CD4-positive, CD25-positive, alpha-beta regulatory T cell (primary cell): Measurements from ENCODE around the gene FAM50A. TPM values are rescaled to one million over a fixed set of nuclear protein-coding genes. Genes with fewer than 3 reads are reported as not detected.

Experiments
- ATAC-seq, 2 donors: fragments of 150-1000 bp; cut with Tn5 transposase; one replicate each; pipeline ENCODE4 v1.10.0; 2021; ENCODE audit warnings: low read depth in 2 of 2, moderate number of reproducible peaks in 2 of 2, moderate library complexity in 1 of 2
- DNase-seq, 3 donors: peaks; one replicate each; pipeline versions ENCODE4 v3.0.0 to v3.0.0-alpha.2; 2012 to 2022; ENCODE audit warnings: mixed read lengths in 1 of 3
- H3K27ac ChIP-seq: one replicate; pipeline ENCODE4 v1.7.0; 2013; ENCODE audit warnings: mild to moderate bottlenecking, low read length; ENCODE audit not compliant: insufficient read depth, poor library complexity, severe bottlenecking
- H3K27me3 ChIP-seq: one replicate; pipeline ENCODE4 v1.7.0; 2013; ENCODE audit warnings: low read length; ENCODE audit not compliant: control insufficient read depth, insufficient read depth
- H3K36me3 ChIP-seq: one replicate; pipeline ENCODE4 v1.7.0; 2013; ENCODE audit warnings: mild to moderate bottlenecking, low read length, moderate library complexity; ENCODE audit not compliant: control insufficient read depth, insufficient read depth
- H3K4me1 ChIP-seq: 2 replicates; pipeline ENCODE4 v1.7.0; 2013; ENCODE audit warnings: mild to moderate bottlenecking, low read length; ENCODE audit not compliant: insufficient read depth, control insufficient read depth, poor library complexity, severe bottlenecking
- H3K4me3 ChIP-seq: one replicate; pipeline ENCODE4 v1.7.0; 2013; ENCODE audit warnings: low read depth, mild to moderate bottlenecking, low read length, moderate library complexity
- H3K9me3 ChIP-seq, 2 experiments: 1 replicate in 1 of 2; 2 replicates in 1 of 2; pipeline ENCODE4 v1.7.0; 2013; ENCODE audit warnings: low read length in 2 of 2, mild to moderate bottlenecking in 1 of 2, moderate library complexity in 1 of 2; ENCODE audit not compliant: control insufficient read depth in 2 of 2
- H3K27ac Mint-ChIP-seq, 3 donors: one replicate each; pipeline ENCODE4 v1.8.0; 2020 to 2022; ENCODE audit warnings: mild to moderate bottlenecking in 3 of 3, mixed read lengths in 3 of 3, moderate library complexity in 2 of 3
- H3K27me3 Mint-ChIP-seq: one replicate; pipeline ENCODE4 v1.8.0; 2022; ENCODE audit warnings: mild to moderate bottlenecking, mixed read lengths
- H3K36me3 Mint-ChIP-seq: one replicate; pipeline ENCODE4 v1.8.0; 2020; ENCODE audit warnings: mixed read lengths
- H3K4me1 Mint-ChIP-seq, 4 donors: one replicate each; pipeline ENCODE4 v1.8.0; 2020 to 2022; ENCODE audit warnings: mixed read lengths in 4 of 4, mild to moderate bottlenecking in 1 of 4
- H3K4me3 Mint-ChIP-seq, 4 donors: one replicate each; pipeline ENCODE4 v1.8.0; 2020 to 2022; ENCODE audit warnings: mild to moderate bottlenecking in 4 of 4, mixed read lengths in 4 of 4, moderate library complexity in 3 of 4
- H3K9me3 Mint-ChIP-seq, 7 donors: one replicate each; pipeline ENCODE4 v1.8.0; 2020 to 2022; ENCODE audit warnings: mixed read lengths in 7 of 7, mild to moderate bottlenecking in 3 of 7, moderate library complexity in 2 of 7
- polyA plus RNA-seq, 4 donors: library from polyadenylated mRNA; unstranded; fragments of 300-500 nt; fragmentation: Illumina TruSeq; gene quantifications; one replicate each; pipeline ENCODE4 v1.2.3, GENCODE V29; 2021
- total RNA-seq: library from RNA; stranded (reverse); gene quantifications from one replicate; pipeline ENCODE4 v1.2.3, GENCODE V29; 2022

FAM50A gene
- total and polyA plus RNA-seq, 5 donors from 2014 or later, result 33.7 to 55.1 (median 39.5) TPM

DNA sequence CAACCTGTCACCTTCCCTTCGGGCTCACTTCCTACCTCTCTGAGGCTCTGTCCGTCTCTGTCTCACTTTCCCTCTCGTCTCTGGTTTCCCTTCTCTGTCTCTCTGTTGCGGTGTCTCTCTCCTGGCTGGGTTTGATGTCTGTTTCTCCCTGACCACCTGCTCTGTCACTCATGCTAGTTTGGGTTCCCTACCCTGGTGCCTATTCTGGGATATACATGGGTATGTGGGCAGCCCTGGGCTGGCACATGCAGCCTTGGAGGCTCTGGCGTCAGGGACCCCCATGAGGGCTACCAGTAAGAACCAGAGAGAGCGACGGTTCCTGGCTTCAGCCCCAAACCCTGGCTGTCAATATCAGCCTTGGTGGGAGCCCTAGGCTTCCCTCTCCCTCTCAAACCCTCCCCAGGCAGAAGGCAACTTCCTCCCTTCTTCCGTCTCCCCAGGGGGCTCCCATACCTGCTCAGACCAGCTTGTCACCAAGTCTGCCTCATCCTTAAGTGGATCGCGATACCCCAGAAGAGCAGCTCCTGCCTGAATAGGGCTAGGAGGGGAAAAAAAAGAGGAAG lies 35.2 kb upstream of the FAM50A start:
- Histone ChIP-seq H3K4me1 (peaks cover 16% of the 10 kb centered on the region), H3K9me3 (no peaks in the 10 kb centered on the region), H3K36me3 (peaks cover 2% of the 10 kb centered on the region), H3K4me3 (no peak overlapping the region), H3K27me3 (no peaks in the 10 kb centered on the region), H3K27ac (no peak overlapping the region)
- no peak for DNase-seq
- Mint-ChIP-seq H3K4me1 (peaks cover 3 to 19% (median 8%) of the 10 kb centered on the region in 4 donors), H3K4me3 (peak overlapping the region; percentile 38 to 72 (median 60)), H3K27ac (peak overlapping the region; percentile 39 to 66 (median 59)), H3K9me3 (peaks cover 0 to 1% (median 0%) of the 10 kb centered on the region in 7 donors), H3K36me3 (no peaks in the 10 kb centered on the region), H3K27me3 (no peaks in the 10 kb centered on the region)
- no peak for ATAC-seq

DNA sequence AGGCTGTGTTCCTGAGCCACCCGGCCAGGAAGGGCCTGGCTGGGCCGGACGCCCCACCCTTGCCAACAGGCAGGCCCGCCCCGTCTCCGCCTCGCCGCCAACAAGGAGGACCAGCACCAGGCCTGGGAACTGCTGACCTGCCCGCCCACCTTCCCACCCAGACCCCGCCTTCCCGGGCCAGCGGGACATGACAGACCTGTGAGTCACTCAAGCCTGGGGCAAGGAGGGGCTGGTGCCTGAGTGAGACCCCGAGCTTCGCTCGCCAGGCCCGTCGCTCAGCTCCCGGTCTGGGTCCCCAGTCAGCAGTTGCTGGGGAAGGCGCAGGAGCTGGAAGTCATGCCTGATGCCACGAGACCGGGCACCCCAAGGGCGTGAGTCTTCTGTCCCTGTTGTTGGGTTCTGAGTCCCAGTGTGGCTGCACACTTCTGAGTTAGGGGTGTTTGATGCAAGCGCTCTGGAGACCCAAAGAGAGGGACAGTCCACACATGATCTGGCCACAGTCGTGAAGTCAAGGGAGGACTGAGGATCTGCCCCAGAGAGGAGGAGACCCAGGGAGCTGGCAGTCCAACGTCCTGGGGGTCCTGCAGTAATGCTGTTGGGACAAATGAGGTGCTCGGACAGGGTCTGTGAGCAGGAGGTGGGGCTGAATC lies 34.6 kb upstream of the FAM50A start, which contains the start of gene DNASE1L1:
DNASE1L1 (minus strand) TSS at position 33 of the 650 bp plus-strand sequence. CDS start 3,686 bp downstream, outside the sequence.
- no peak within 1 kb of the TSS for H3K27ac ChIP-seq

DNA sequence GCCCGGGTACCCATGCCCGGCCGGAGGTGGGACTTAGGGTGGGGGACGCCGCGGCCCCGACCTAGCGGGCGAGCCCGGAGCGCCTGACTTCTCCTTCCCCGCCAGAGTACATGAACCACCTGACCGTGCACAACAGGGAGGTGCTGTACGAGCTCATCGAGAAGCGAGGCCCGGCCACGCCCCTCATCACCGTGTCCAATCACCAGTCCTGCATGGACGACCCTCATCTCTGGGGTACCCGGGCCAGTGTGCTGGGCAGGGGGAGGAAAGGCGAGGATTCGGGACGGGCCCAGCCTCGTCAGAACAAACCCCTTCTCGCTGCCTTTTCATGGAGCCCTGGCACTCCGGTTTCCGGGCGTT lies 32.0 kb upstream of the FAM50A start:
- no peaks in the 10 kb centered on the region for H3K36me3 Mint-ChIP-seq
- H3K36me3 ChIP-seq, result peaks cover 3% of the 10 kb centered on the region
- peaks cover 16% of the 10 kb centered on the region for H3K4me1 ChIP-seq
- no peaks in the 10 kb centered on the region for H3K27me3 ChIP-seq
- peak; percentile 58 to 73 for ATAC-seq
- H3K4me3 Mint-ChIP-seq, result peak overlapping the region; percentile 85 to 87 (median 86)
- H3K9me3 Mint-ChIP-seq, result peaks cover 0 to 3% (median 0%) of the 10 kb centered on the region in 7 donors
- peak overlapping the region; percentile 76 for H3K27ac ChIP-seq
- no peaks in the 10 kb centered on the region for H3K9me3 ChIP-seq
- peak in 2 of 3 donors; percentile 30 to 78 for DNase-seq
- H3K27ac Mint-ChIP-seq, result peak overlapping the region; percentile 69 to 78 (median 74)
- H3K4me1 Mint-ChIP-seq, result peaks cover 3 to 21% (median 8%) of the 10 kb centered on the region in 4 donors
- H3K4me3 ChIP-seq, result peak overlapping the region; percentile 53
- no peaks in the 10 kb centered on the region for H3K27me3 Mint-ChIP-seq

More for the DNA sequence above, 34.6 kb upstream of the FAM50A start, which contains the start of gene DNASE1L1:
- peaks cover 3 to 19% (median 8%) of the 10 kb centered on the region in 4 donors for H3K4me1 Mint-ChIP-seq
- peaks cover 0 to 1% (median 0%) of the 10 kb centered on the region in 7 donors for H3K9me3 Mint-ChIP-seq
- H3K27ac Mint-ChIP-seq, result peak within 1 kb of the TSS; percentile 56 to 88 (median 59)
- peaks cover 3% of the 10 kb centered on the region for H3K36me3 ChIP-seq
- H3K4me3 Mint-ChIP-seq, result peak within 1 kb of the TSS; percentile 38 to 72 (median 60)
- no peak within 1 kb of the TSS for H3K4me3 ChIP-seq
- H3K4me1 ChIP-seq, result peaks cover 16% of the 10 kb centered on the region
- H3K9me3 ChIP-seq, result no peaks in the 10 kb centered on the region
- no peaks in the 10 kb centered on the region for H3K27me3 ChIP-seq
- ATAC-seq (peak in 1 of 2 donors; percentile 17), DNase-seq (no peak)
- H3K27me3 Mint-ChIP-seq, result no peaks in the 10 kb centered on the region
- no peaks in the 10 kb centered on the region for H3K36me3 Mint-ChIP-seq

DNA sequence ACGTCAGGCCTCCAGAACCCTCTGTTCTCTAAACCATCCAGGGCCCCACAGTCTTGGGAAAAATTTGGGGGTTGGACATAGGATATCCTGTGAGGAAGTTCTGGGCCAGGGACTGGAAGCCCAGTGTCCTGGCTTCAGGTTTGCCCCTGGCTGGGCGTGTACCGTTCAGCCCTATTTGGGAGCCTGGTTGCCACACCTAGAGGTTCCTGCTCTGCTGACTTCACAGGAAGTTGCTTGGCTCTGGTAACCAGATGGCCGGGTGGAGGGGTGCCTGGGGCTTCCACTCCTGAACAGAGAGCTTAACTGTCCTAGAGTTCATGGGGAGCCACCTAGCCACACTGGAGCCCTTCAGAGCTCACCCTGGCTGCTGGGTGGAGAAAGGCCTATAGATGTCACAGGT lies 31.5 kb upstream of the FAM50A start:
- peak overlapping the region; percentile 53 for H3K4me3 ChIP-seq
- ATAC-seq, result peak; percentile 58 to 62
- DNase-seq, result peak in 2 of 3 donors; percentile 29 to 78

DNA sequence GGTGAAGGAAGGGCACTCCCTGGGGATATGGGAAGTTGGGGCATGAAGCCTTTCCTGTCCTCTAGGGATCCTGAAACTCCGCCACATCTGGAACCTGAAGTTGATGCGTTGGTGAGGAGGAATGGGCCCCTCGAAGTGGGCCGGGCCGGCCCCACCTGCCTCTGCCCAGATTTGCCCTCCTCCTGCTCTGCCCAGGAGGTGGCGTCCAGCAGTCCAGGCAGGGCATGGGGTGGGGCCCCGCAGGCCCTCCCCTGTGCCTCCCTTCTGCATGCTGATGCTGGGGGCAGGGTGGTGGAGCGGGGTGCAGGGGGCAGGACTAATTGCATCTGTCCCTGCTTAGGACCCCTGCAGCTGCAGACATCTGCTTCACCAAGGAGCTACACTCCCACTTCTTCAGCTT lies 30.8 kb upstream of the FAM50A start:
- no peak for DNase-seq
- Mint-ChIP-seq H3K4me1 (peaks cover 3 to 21% (median 8%) of the 10 kb centered on the region in 4 donors), H3K9me3 (peaks cover 0 to 3% (median 0%) of the 10 kb centered on the region in 7 donors), H3K4me3 (peak overlapping the region in 3 of 4 donors; percentile 85 to 87 (median 86)), H3K27ac (peak overlapping the region in 2 of 3 donors; percentile 83 to 84), H3K36me3 (no peaks in the 10 kb centered on the region), H3K27me3 (no peaks in the 10 kb centered on the region)
- H3K4me3 ChIP-seq, result no peak overlapping the region
- H3K4me1 ChIP-seq, result peaks cover 16% of the 10 kb centered on the region
- peaks cover 3% of the 10 kb centered on the region for H3K36me3 ChIP-seq
- H3K27ac ChIP-seq, result peak overlapping the region; percentile 76
- no peaks in the 10 kb centered on the region for H3K9me3 ChIP-seq
- no peaks in the 10 kb centered on the region for H3K27me3 ChIP-seq
- no peak for ATAC-seq

More for the DNA sequence above, 31.5 kb upstream of the FAM50A start:
- peaks cover 0 to 3% (median 0%) of the 10 kb centered on the region in 7 donors for H3K9me3 Mint-ChIP-seq
- Histone ChIP-seq H3K27ac (peak overlapping the region; percentile 76), H3K36me3 (peaks cover 3% of the 10 kb centered on the region), H3K9me3 (no peaks in the 10 kb centered on the region), H3K27me3 (no peaks in the 10 kb centered on the region), H3K4me1 (peaks cover 16% of the 10 kb centered on the region)
- no peaks in the 10 kb centered on the region for H3K36me3 Mint-ChIP-seq
- H3K27ac Mint-ChIP-seq, result peak overlapping the region in 2 of 3 donors; percentile 78 to 83
- no peaks in the 10 kb centered on the region for H3K27me3 Mint-ChIP-seq
- peaks cover 3 to 21% (median 8%) of the 10 kb centered on the region in 4 donors for H3K4me1 Mint-ChIP-seq
- H3K4me3 Mint-ChIP-seq, result peak overlapping the region; percentile 85 to 87 (median 86)

DNA sequence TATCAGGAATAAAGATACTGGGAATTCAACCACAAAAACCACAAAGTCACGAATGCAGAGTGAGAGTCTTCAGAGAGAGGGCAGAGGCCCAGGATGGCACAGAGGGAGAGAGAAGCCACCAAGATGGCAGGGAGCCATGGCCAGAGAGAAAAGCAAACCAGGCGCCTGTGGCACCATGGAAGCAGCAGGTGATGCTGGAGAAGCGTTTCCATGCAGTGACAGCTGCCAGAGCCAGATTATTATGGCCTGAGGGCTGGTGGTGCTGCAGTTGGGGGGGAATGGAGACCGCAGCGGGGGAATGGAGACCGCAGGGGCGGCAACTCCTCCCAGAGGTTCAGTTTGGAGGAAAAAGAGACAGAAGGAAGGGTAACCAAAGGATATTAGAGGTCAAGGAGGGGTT lies 26.8 kb upstream of the FAM50A start:
- peak overlapping the region in 1 of 3 donors; percentile 73 for H3K27ac Mint-ChIP-seq
- Histone ChIP-seq H3K9me3 (no peaks in the 10 kb centered on the region), H3K4me1 (peaks cover 10% of the 10 kb centered on the region), H3K4me3 (no peak overlapping the region), H3K27ac (no peak overlapping the region), H3K27me3 (no peaks in the 10 kb centered on the region), H3K36me3 (peaks cover 3% of the 10 kb centered on the region)
- peaks cover 0 to 10% (median 5%) of the 10 kb centered on the region in 4 donors for H3K4me1 Mint-ChIP-seq
- no peak overlapping the region for H3K4me3 Mint-ChIP-seq
- H3K27me3 Mint-ChIP-seq, result no peaks in the 10 kb centered on the region
- peaks cover 0 to 1% (median 0%) of the 10 kb centered on the region in 7 donors for H3K9me3 Mint-ChIP-seq
- DNase-seq, result no peak
- no peaks in the 10 kb centered on the region for H3K36me3 Mint-ChIP-seq
- no peak for ATAC-seq

DNA sequence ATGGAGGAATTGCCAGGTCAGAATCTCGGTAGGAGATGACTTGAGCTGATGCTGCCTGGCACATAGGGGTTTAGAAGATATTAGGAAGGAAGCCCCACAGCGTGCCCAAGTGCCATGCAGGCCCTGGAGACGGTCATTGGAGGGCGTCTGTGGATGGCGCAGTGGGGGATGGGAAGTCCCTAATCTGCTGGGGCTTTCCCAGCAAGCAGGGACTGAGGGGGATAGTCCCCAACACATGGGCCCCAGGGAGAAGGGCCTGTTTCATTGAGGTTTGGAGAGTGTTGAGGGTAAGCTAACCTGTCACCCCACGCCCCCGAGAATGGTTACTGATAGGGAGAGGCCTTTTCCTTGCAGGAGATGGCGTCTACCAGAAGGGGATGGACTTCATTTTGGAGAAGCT lies 24.8 kb upstream of the FAM50A start:
- no peak overlapping the region for H3K27ac Mint-ChIP-seq
- no peak overlapping the region for H3K27ac ChIP-seq
- ATAC-seq, result no peak

More for the DNA sequence above, 24.8 kb upstream of the FAM50A start:
- H3K4me1 ChIP-seq, result no peaks in the 10 kb centered on the region
- no peak overlapping the region for H3K4me3 ChIP-seq
- peaks cover 0 to 3% (median 0%) of the 10 kb centered on the region in 4 donors for H3K4me1 Mint-ChIP-seq
- peak overlapping the region in 1 of 4 donors; percentile 83 for H3K4me3 Mint-ChIP-seq
- H3K9me3 ChIP-seq, result no peaks in the 10 kb centered on the region
- no peaks in the 10 kb centered on the region for H3K36me3 Mint-ChIP-seq
- no peaks in the 10 kb centered on the region for H3K27me3 Mint-ChIP-seq
- DNase-seq, result no peak
- H3K9me3 Mint-ChIP-seq, result peaks cover 0 to 1% (median 0%) of the 10 kb centered on the region in 7 donors
- H3K27me3 ChIP-seq, result no peaks in the 10 kb centered on the region
- H3K36me3 ChIP-seq, result no peaks in the 10 kb centered on the region
